ENCODE results near the gene TMEM255B. TPM values are rescaled to one million over a fixed set of nuclear protein-coding genes. Genes with fewer than 3 reads are reported as not detected.

TMEM255B gene
- total RNA-seq, 1 experiment from 2014 or later, result 2.8 TPM

GRCh38 chr13:113849981-113850721 lies 91.1 kb downstream of the TMEM255B start:
- H3K18ac ChIP-seq (ENCODE audit: insufficient read length, low read depth, low read length), result no peak overlapping the region
- no peak overlapping the region for H2BK5ac ChIP-seq (ENCODE audit: insufficient read length, low read length)
- Mint-ChIP-seq H3K4me1 (peaks cover 14 to 23% of the 10 kb centered on the region in 2 experiments), H3K4me3 (no peak overlapping the region), H3K9me3 (no peaks in the 10 kb centered on the region), H3K36me3 (ENCODE audit: insufficient read depth in 1 of 3, low read depth in 3 of 3) (peaks cover 0 to 7% (median 1%) of the 10 kb centered on the region in 3 experiments; a peak in 4 of 7 replicates), H3K27ac (no peak overlapping the region), H3K27me3 (ENCODE audit: low read depth) (no peaks in the 10 kb centered on the region)
- H2AK5ac ChIP-seq (ENCODE audit: insufficient read length, low read length), result no peak overlapping the region
- no peak overlapping the region for H2BK20ac ChIP-seq (ENCODE audit: low read depth, low read length, poor library complexity, severe bottlenecking)
- no peak overlapping the region for H3K27ac ChIP-seq (ENCODE audit: insufficient read length, low read depth, low read length)
- H3K4ac ChIP-seq (ENCODE audit: low read depth, low read length), result no peak overlapping the region
- H3K23me2 ChIP-seq (ENCODE audit: insufficient read length, low read depth, low read length, poor library complexity, severe bottlenecking), result no peaks in the 10 kb centered on the region
- no peak for DNase-seq
- WGBS (ENCODE audit: extremely low coverage, insufficient read length, low lambda C conversion rate), result no CpG with 5 or more reads among the region's 8 CpGs
- H3T11ph ChIP-seq (ENCODE audit: low read length), result no peak overlapping the region
- no peak overlapping the region for H4K8ac ChIP-seq (replicated peaks; ENCODE audit: insufficient read length, low read depth, low read length)
- no peaks in the 10 kb centered on the region for H3K79me2 ChIP-seq (ENCODE audit: insufficient read depth, low read length)
- no peak overlapping the region for H3K4me2 ChIP-seq (ENCODE audit: insufficient read depth, insufficient read length, low read length)
- H2BK15ac ChIP-seq (ENCODE audit: low read depth, low read length), result no peak overlapping the region
- H3K4me1 ChIP-seq (ENCODE audit: insufficient read depth, low read length), result no peaks in the 10 kb centered on the region; the same call in 1 of the 2 replicates
- H3K79me1 ChIP-seq (ENCODE audit: insufficient read depth, low read depth, low read length, poor library complexity, severe bottlenecking), result no peaks in the 10 kb centered on the region
- H2BK120ac ChIP-seq (ENCODE audit: low read depth, low read length, poor library complexity, severe bottlenecking), result no peak overlapping the region
- H3K27me3 ChIP-seq (ENCODE audit: insufficient read depth, low read length), result no peaks in the 10 kb centered on the region
- H3K14ac ChIP-seq (ENCODE audit: insufficient read depth, low read length), result no peak overlapping the region
- TF ChIP-seq CTCF (conservative IDR thresholded peaks at IDR 0.05), result no peak
- no peak overlapping the region for H3K56ac ChIP-seq (ENCODE audit: insufficient read length, low read depth, low read length)
- H2BK12ac ChIP-seq (ENCODE audit: insufficient read length, low read depth, low read length), result no peak overlapping the region
- H4K20me1 ChIP-seq (ENCODE audit: control insufficient read depth, insufficient read depth, insufficient read length), result no peaks in the 10 kb centered on the region
- no peak overlapping the region for H4K5ac ChIP-seq (ENCODE audit: insufficient read length, low read depth, low read length)
- H4K91ac ChIP-seq (ENCODE audit: insufficient read length, low read depth, low read length), result no peak overlapping the region
- H2AFZ ChIP-seq (ENCODE audit: low read length), result no peak overlapping the region
- no peak overlapping the region for H3K23ac ChIP-seq (ENCODE audit: insufficient read length, low read depth, low read length)
- no peaks in the 10 kb centered on the region for H3K9me3 ChIP-seq (ENCODE audit: control insufficient read depth, low read depth, low read length)
- no peak overlapping the region for H3K9ac ChIP-seq (ENCODE audit: extremely low read depth, insufficient read length, low read length)

All from H9 (cell line).